T-helper 2 cell treated with Interferon-gamma antibody and Interleukin-4, amounts not matched to agents 100 ng/mL and 5 ng/mL, for 36 hours (primary cell): ENCODE measurements around the gene BEST4. TPM values are rescaled to one million over a fixed set of nuclear protein-coding genes. Genes with fewer than 3 reads are reported as not detected.

Experiments
- intact Hi-C: fragments of 100-400 bp; cut with micrococcal nuclease; formaldehyde crosslinking; loops from one replicate; pipeline ENCODE4 v1.15.1; 2023
- total RNA-seq: library from RNA; stranded (reverse); gene quantifications from 2 replicates; pipeline ENCODE4 v1.2.3, GENCODE V29; 2022

Gene BEST4
- total RNA-seq, 1 donor from 2014 or later: 0.55 TPM

DNA sequence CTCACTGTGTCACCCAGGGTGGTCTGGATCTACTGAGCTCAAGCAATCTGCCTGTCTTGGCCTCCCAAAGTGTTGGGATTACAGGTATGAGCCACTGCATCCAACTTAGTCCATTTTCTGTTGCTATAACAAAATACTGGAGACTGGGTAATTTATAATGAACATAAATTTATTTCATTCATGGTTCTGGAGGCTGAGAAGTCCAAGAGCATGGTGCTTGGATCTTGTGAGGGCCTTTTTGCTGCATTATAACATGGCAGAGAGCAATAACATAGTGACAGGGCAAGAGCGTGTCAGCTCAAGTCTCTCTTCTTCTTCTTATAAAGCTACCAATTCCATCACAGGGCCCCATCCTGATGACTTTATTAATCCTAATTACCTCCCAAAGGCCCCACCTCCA, 52.0 kb downstream of the BEST4 start:
- intact Hi-C loops: loop anchor here (10.0 kb wide), 1 partner anchor 759 kb away; the partner anchor contains the start of gene TESK2

DNA sequence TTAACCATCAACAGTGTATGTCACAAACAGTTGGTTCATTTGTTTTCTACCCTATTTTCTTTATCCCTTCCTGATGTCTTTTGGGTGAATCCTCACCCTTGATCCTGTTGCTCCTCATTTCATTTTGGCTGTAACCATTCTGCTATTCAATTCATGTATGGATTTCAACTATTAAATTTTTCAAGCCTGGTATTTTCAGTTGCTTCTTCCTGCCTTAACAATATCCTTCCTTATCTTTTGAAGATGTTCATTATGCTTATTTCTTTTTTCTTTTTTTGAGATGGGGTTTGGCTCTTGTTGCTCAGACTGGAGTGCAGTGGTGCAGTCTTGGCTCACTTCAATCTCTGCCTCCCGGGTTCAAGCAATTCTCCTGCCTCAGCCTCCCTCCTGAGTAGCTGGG, 54.2 kb downstream of the BEST4 start:
- intact Hi-C loops: loop anchor here (5.0 to 10.0 kb wide), 2 partner anchors 569 to 761 kb away; partner anchors contain the start of gene TESK2

Other genes with a start within 250 kb of the BEST4 start
- gene TMEM53, start 113.7 kb downstream of the BEST4 start, total RNA-seq: 3.4 and 4.0 TPM in 2 replicates
- 93.6 and 94.5 TPM in 2 replicates for gene ARMH1, start 113.5 kb downstream of the BEST4 start, total RNA-seq
- not detected in 2 replicates for gene RNU5D-1, start 57.0 kb downstream of the BEST4 start, total RNA-seq
- 89.3 and 89.7 TPM in 2 replicates for gene KIF2C, start 48.3 kb downstream of the BEST4 start, total RNA-seq
- gene RPS8, start 12.6 kb downstream of the BEST4 start, total RNA-seq: 2,139 and 2,183 TPM in 2 replicates
- 74.1 and 77.8 TPM in 2 replicates for gene PLK3, start 12.2 kb upstream of the BEST4 start, total RNA-seq
- gene DYNLT4, start 19.2 kb upstream of the BEST4 start, total RNA-seq: 0.34 and 0.73 TPM in 2 replicates
- 8.8 and 9.7 TPM in 2 replicates for gene BTBD19, start 20.4 kb upstream of the BEST4 start, total RNA-seq
- 0.84 and 1.1 TPM in 2 replicates for gene PTCH2, start 55.1 kb upstream of the BEST4 start, total RNA-seq
- 27.9 and 29.6 TPM in 2 replicates for gene EIF2B3, start 198.4 kb upstream of the BEST4 start, total RNA-seq
- 32.3 and 35.0 TPM in 2 replicates for gene HECTD3, start 223.2 kb upstream of the BEST4 start, total RNA-seq
- 62.1 and 64.5 TPM in 2 replicates for gene UROD, start 224.1 kb upstream of the BEST4 start, total RNA-seq